Tibial nerve (tissue), 3 donors: ENCODE data around the gene C4orf36.

Experiments used
- CTCF ChIP-seq, 5 experiments: fragments of 200-600 bp in 3 of 5; fragments of 450-650 bp in 2 of 5; sonication (generic) in 3 of 5; IDR thresholded peaks; one replicate each; pipeline ENCODE4 v1.5.1; 2016 to 2019; ENCODE audit warnings: antibody characterized with exemption in 5 of 5, mild to moderate bottlenecking in 3 of 5, moderate library complexity in 2 of 5
- POLR2A ChIP-seq, 2 donors: fragments of 450-650 bp; IDR thresholded peaks; one replicate each; pipeline ENCODE4 v1.6.1; 2017; ENCODE audit warnings: antibody characterized with exemption in 2 of 2, mild to moderate bottlenecking in 2 of 2, moderate library complexity in 2 of 2

GRCh38 chr4:86891762-86892635, at the start of gene C4orf36:
- TF ChIP-seq CTCF (IDR thresholded peaks at IDR 0.05) (no peak), POLR2A (IDR thresholded peaks at IDR 0.05) (no peak)
